GM12891 (cell line): Measurements from ENCODE around the gene RALGAPA2.
"Not testable (repeated sequence)": the region's sequence is repeated elsewhere in the genome, so short reads cannot be mapped to it uniquely, and the experiment has no call there.

ENCODE experiments used
- DNase-seq: peaks from one replicate; pipeline ENCODE4 v3.0.0; 2011; ENCODE audit warnings: low spot score; ENCODE audit not compliant: insufficient read length
- FAIRE-seq: peaks from 2 replicates; lab custom pipeline; 2011; peaks lifted over from hg19 to GRCh38; lab: Jason Lieb, UNC
- PAX5 ChIP-seq: IDR thresholded peaks from 2 replicates; pipeline ENCODE4 v1.6.1; 2011; ENCODE audit warnings: low read length, moderate library complexity, mild to moderate bottlenecking; ENCODE audit not compliant: insufficient read depth, severe bottlenecking
- POLR2A ChIP-seq: IDR thresholded peaks from 2 replicates; pipeline ENCODE4 v1.6.1; 2011; ENCODE audit warnings: low read depth, low read length, control low read depth
- POLR2AphosphoS5 ChIP-seq: IDR thresholded peaks from 2 replicates; pipeline ENCODE4 v1.6.1; 2011; ENCODE audit warnings: low read depth, low read length, control low read depth
- POU2F2 ChIP-seq: IDR thresholded peaks from 2 replicates; pipeline ENCODE4 v1.6.1; 2011; ENCODE audit warnings: low read depth, mild to moderate bottlenecking, control low read depth, low read length, moderate library complexity
- SPI1 ChIP-seq: IDR thresholded peaks from 2 replicates; pipeline ENCODE4 v1.6.1; 2011; ENCODE audit warnings: low read depth, low read length, control low read depth
- TAF1 ChIP-seq: IDR thresholded peaks from 2 replicates; pipeline ENCODE4 v1.6.1; 2011; ENCODE audit warnings: low read depth, low read length, control low read depth

RALGAPA2 gene

DNA sequence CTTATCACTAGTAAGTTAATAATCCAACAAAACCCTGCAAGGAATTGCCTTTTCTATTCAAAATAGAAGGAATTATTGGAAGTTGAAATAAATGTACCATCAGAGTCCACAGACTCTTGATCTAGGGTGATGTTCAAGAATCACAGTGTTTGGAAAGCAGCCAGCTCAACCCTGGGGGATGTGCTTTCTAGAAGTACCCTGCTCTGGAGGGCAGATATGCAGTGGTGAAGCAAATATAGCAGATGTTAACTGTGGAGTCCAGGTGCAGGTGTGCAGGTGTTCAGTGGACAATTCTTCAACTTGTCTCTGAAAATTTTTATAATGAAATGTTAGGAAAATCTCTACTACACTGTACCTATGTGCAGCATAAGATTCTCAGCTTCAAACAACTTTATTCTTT lies 353.6 kb downstream of the RALGAPA2 start:
- TF ChIP-seq POU2F2, result no peak
- no peak for TF ChIP-seq POLR2A
- no peak for TF ChIP-seq PAX5
- no peak for TF ChIP-seq POLR2AphosphoS5
- TF ChIP-seq SPI1, result no peak
- TF ChIP-seq TAF1, result no peak
- FAIRE-seq, result no peak
- no peak for DNase-seq

DNA sequence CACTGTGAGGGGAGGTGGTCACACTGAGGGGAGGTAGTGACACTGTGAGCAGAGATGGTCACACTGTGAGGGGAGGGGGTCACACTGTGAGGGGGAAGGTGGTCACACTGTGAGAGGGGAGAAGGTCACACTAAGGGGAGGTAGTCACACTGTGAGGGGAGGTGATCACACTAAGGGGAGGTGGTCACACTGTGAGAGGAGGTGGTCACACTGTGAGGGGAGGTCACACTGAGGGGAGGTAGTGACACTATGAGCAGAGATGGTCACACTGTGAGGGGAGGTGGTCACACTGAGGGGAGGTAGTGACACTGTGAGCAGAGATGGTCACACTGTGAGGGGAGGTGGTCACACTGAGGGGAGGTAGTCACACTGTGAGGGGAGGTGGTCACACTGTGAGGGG lies 356.9 kb downstream of the RALGAPA2 start:
- not testable (repeated sequence) for DNase-seq
- peak; percentile 84 for FAIRE-seq

DNA sequence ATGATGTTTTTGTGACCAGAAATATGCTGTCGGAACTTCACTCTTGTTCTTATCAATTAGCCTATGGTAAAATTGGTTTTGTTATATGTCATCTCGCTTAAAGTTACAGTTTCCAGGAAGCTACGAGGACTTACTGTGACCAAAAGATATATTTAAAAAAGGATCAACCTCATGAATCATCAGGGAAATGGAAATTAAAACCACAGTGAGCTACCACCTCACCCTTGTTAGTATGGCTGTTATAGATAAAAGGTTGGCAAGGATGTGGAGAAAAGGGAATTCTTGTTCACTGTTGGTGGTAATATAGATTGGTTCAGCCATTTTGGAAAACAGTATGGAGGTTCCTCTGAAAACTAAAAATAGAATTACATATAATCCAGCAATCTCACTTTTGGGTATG lies 358.9 kb downstream of the RALGAPA2 start:
- TF ChIP-seq TAF1, result no peak
- TF ChIP-seq POU2F2, result no peak
- no peak for TF ChIP-seq POLR2A
- no peak for TF ChIP-seq PAX5
- no peak for TF ChIP-seq SPI1
- no peak for TF ChIP-seq POLR2AphosphoS5
- no peak for DNase-seq
- FAIRE-seq, result no peak

DNA sequence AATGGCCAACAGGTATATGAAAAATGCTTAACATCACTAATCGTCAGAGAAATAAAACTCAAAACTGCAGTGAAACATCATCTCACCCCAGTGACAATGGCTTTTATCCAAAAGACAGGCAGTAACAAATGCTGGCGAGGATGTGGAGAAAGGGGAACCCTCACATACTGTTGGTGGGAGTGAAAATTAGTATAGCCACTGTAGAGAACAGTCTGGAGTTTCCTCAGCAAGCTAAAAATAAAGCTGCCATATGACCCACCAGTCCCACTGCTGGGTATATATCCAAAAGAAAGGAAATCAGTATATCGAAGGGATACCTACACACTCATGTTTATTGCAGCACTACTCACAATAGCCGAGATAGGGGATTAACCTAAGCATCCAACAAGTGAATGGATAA lies 368.0 kb downstream of the RALGAPA2 start:
- TF ChIP-seq TAF1, result no peak
- TF ChIP-seq POLR2AphosphoS5, result no peak
- no peak for TF ChIP-seq PAX5
- TF ChIP-seq SPI1, result no peak
- no peak for TF ChIP-seq POU2F2
- TF ChIP-seq POLR2A, result no peak
- DNase-seq (no peak), FAIRE-seq (no peak)

DNA sequence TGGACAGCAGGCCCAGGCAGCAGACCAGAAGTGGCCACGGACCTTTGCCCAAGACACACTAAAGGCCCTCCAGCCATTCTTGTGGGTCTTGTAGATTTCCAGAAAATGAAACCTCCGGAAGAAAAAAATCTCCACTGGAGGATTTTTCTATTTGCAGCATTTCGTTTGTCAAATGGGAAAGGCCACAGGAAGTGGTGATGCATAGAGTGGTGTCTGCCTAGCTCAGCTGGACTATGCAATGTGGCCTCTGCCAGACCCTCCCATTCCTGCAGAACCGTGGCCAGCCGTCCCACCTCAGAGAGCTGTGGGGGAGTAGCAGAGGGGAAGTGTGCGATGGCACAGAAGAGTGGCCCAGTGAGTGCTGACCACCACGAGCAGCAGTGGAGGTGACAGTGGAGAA lies 368.5 kb downstream of the RALGAPA2 start:
- DNase-seq (no peak), FAIRE-seq (no peak)
- TF ChIP-seq TAF1 (no peak), POLR2A (no peak), POLR2AphosphoS5 (no peak), PAX5 (no peak), SPI1 (no peak), POU2F2 (no peak)
